Skeletal muscle satellite cell (primary cell): ENCODE results near the gene FCHSD1.

Source experiments
- H3K27me3 ChIP-seq: 2 replicates; pipeline ENCODE4 v1.7.0; 2013; ENCODE audit warnings: low read length; ENCODE audit not compliant: control insufficient read depth, insufficient read depth
- H3K36me3 ChIP-seq: 2 replicates; pipeline ENCODE4 v1.7.0; 2013; ENCODE audit warnings: mild to moderate bottlenecking, control low read depth, low read length; ENCODE audit not compliant: insufficient read depth
- H3K4me1 ChIP-seq: 2 replicates; pipeline ENCODE4 v1.7.0; 2013; ENCODE audit warnings: low read length; ENCODE audit not compliant: control insufficient read depth, insufficient read depth
- H3K4me2 ChIP-seq: 2 replicates; pipeline ENCODE4 v1.7.0; 2013; ENCODE audit warnings: mild to moderate bottlenecking, low read length
- H3K4me3 ChIP-seq: 2 replicates; pipeline ENCODE4 v1.7.0; 2013; ENCODE audit warnings: low read length
- H3K9ac ChIP-seq: 2 replicates; pipeline ENCODE4 v1.7.0; 2013; ENCODE audit warnings: mild to moderate bottlenecking, low read depth, low read length, moderate library complexity
- H3K9me3 ChIP-seq: replicated peaks from 2 replicates; pipeline ENCODE4 v1.7.0; 2013; ENCODE audit warnings: mild to moderate bottlenecking, control low read depth, low read length

Gene FCHSD1

GRCh38 chr5:141609044-141609443 is 42.2 kb downstream of the FCHSD1 start:
- H3K4me2 ChIP-seq, result no peak overlapping the region
- no peak overlapping the region for H3K4me3 ChIP-seq
- H3K4me1 ChIP-seq, result peaks cover 7% of the 10 kb centered on the region
- H3K27me3 ChIP-seq, result no peaks in the 10 kb centered on the region
- H3K9ac ChIP-seq, result no peak overlapping the region
- no peaks in the 10 kb centered on the region for H3K36me3 ChIP-seq
- no peaks in the 10 kb centered on the region for H3K9me3 ChIP-seq

DNA sequence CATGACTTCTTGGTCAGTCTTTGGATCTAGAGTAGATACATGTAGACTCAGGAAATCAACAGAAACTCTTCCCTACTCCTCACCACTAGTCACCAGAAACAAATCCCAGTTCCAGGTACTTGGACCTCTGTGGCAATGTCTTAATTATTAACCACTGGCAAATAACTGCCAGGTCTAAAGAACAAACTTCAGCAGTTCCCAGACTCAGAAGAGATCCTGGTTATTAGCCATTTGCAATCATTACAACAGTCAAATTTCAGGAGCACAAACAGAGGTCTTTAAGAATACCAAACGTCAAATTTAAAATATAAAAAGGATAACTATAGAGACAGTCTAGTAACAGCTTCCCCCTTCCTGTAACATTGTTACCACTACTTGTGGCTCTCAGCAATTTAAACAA is 42.7 kb downstream of the FCHSD1 start:
- H3K4me2 ChIP-seq, result no peak overlapping the region
- peaks cover 12% of the 10 kb centered on the region for H3K4me1 ChIP-seq
- no peak overlapping the region for H3K4me3 ChIP-seq
- no peaks in the 10 kb centered on the region for H3K36me3 ChIP-seq
- H3K27me3 ChIP-seq, result no peaks in the 10 kb centered on the region
- H3K9ac ChIP-seq, result no peak overlapping the region
- no peaks in the 10 kb centered on the region for H3K9me3 ChIP-seq

DNA sequence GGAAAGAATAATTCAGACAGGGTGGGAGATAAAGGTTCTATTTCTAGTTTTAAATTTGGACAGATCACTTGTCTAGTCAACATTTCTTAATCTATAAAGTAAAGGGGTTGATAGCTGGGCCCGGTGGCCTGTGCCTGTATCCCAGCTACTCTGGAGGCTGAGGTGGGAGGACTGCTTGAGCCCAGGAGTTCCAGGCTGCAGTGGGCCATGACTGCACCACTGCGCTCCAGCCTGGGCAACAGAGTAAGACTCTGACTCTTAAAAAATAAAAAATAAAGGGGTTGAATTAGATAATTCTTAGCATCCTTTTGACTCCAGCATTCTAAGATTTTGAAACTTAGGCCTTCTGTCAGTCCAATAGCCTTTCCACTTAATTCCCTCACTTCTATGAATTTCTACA is 43.2 kb downstream of the FCHSD1 start:
- H3K9me3 ChIP-seq, result no peaks in the 10 kb centered on the region
- H3K4me2 ChIP-seq, result no peak overlapping the region
- H3K27me3 ChIP-seq, result no peaks in the 10 kb centered on the region
- no peaks in the 10 kb centered on the region for H3K36me3 ChIP-seq
- peaks cover 13% of the 10 kb centered on the region for H3K4me1 ChIP-seq
- no peak overlapping the region for H3K4me3 ChIP-seq
- no peak overlapping the region for H3K9ac ChIP-seq

GRCh38 chr5:141605523-141606277 is 45.5 kb downstream of the FCHSD1 start:
- Histone ChIP-seq H3K4me1 (peaks cover 13% of the 10 kb centered on the region), H3K9ac (no peak overlapping the region), H3K4me2 (no peak overlapping the region), H3K9me3 (no peaks in the 10 kb centered on the region), H3K4me3 (no peak overlapping the region), H3K36me3 (no peaks in the 10 kb centered on the region), H3K27me3 (no peaks in the 10 kb centered on the region)

DNA sequence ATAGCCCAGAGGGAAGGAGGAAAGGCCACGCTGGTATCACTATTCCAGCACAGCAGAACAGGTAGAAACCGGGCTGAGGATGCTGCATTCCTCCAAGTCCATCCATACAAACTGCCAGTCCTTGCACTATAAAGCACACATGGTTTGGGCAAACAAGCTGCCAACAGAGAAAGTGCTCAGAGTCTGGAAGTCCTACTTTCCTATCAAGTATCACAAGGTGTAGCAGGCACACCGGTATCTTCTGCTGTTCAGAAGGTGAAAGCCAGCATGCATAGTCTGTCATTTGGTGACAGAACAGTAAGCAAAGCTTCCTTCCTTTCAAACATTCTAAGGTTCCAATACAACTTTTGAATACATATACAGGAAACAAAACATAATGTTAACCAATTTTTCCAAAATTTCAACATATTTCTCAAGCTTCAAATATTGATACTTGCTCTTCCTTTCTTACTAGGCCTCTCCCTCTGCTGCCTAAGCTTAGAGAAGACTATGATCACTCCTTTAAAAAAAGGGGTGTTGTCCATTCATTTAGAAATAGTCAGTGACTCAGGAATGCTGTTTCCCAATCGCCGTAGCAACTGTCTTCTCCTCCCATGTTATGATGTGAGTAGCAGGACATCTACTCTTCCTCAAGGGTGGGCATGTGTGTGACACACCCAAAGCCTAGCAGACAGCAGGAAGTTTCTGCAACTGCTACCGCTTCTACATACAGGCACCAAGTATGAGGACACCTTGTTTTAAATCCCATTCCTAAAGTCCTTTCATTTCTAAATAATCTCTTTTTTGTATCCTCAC is 47.1 kb downstream of the FCHSD1 start:
- peak overlapping the region; percentile 61 for H3K9ac ChIP-seq
- peak overlapping the region; percentile 15 for H3K4me3 ChIP-seq
- H3K4me2 ChIP-seq, result peak overlapping the region; percentile 65

DNA sequence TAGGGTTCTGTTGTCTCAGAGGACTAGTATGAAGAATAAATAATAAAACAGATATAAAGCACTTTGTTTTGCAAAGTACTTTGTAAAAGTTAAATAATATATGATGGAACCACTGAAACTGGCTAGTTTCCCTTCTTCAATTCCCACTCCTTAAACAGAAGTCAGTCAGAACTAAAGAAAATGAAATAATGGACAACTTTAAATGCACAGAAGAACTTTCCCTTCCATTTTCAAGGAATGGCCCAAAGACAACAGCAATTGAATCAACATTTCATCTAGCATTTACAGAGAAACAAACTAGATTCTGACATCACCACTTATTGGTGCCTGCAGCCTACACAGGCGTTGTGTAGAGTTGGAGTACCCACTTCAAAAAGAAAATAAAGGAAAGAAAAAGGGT is 48.6 kb downstream of the FCHSD1 start:
- Histone ChIP-seq H3K36me3 (no peaks in the 10 kb centered on the region), H3K4me3 (no peak overlapping the region), H3K27me3 (no peaks in the 10 kb centered on the region), H3K4me1 (peaks cover 26% of the 10 kb centered on the region), H3K9ac (no peak overlapping the region), H3K9me3 (no peaks in the 10 kb centered on the region), H3K4me2 (no peak overlapping the region)

More for the DNA sequence above, 47.1 kb downstream of the FCHSD1 start:
- Histone ChIP-seq H3K27me3 (no peaks in the 10 kb centered on the region), H3K4me1 (peaks cover 17% of the 10 kb centered on the region), H3K36me3 (no peaks in the 10 kb centered on the region), H3K9me3 (no peaks in the 10 kb centered on the region)

DNA sequence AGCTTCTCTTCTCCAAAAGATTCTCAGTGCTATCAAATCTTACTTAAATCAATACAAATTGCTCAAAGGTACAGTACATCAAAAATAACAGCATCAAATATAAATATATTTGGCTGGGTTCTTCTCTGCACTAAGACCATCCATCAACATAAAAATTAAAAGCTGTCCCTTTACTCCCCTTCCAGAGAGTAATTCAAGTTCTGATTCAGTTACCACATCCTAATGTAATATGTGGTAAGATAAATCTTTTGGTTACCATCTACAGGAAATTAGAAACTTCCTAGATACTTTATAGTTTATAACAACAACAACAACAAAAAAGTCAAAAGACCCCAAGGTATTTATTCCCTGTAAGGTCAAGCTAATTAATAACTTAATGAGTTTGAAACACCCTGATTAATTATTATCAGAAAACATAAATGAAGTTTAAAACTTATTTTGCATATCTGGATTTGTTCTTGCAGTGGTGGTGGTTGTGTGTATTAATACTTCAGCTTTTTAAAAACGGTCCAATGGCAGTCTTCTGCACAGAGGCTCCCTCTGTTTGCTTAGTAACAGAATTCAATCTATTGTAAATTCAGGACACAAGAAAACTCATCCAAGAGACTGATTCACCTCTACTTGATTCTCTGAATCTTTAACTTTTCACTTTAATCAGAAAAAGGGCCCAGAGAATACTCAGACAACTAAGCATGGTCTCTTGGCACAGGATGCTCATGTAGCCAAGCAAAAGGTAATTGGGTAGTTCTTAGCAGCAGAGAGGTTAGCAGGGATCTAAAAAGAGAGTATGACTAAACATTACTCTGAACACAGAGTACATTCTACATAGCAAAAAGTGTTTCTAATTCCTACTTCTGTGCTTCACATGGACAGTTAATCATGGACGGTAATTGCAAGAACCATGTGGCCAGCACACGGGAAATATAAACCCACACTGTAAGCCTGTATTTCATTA is 52.5 kb downstream of the FCHSD1 start:
- Histone ChIP-seq H3K4me1 (peaks cover 15% of the 10 kb centered on the region), H3K4me3 (no peak overlapping the region), H3K9ac (no peak overlapping the region), H3K36me3 (no peaks in the 10 kb centered on the region), H3K27me3 (no peaks in the 10 kb centered on the region), H3K4me2 (peak overlapping the region; percentile 10), H3K9me3 (no peaks in the 10 kb centered on the region)

DNA sequence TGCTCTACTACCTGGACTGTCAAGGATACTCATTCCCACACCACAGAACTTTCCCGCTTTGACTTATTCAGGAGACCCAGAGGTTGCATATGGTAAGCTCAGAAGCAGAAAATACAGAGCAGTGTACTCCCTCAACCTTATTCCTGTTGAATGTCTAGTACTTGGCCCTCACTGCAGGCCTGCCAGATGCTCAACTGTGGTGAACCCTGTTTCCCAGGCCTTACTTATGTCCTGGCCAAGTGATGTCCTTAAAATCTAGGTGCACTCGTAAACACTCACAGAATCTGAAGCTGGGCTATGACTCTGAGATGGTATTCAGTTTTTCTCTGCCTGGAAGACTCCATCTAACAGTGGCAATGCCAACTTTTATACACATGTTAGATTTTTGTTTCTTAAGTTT is 53.4 kb downstream of the FCHSD1 start:
- Histone ChIP-seq H3K27me3 (no peaks in the 10 kb centered on the region), H3K4me1 (peaks cover 14% of the 10 kb centered on the region), H3K4me3 (no peak overlapping the region), H3K9ac (no peak overlapping the region), H3K4me2 (no peak overlapping the region), H3K9me3 (no peaks in the 10 kb centered on the region), H3K36me3 (no peaks in the 10 kb centered on the region)

DNA sequence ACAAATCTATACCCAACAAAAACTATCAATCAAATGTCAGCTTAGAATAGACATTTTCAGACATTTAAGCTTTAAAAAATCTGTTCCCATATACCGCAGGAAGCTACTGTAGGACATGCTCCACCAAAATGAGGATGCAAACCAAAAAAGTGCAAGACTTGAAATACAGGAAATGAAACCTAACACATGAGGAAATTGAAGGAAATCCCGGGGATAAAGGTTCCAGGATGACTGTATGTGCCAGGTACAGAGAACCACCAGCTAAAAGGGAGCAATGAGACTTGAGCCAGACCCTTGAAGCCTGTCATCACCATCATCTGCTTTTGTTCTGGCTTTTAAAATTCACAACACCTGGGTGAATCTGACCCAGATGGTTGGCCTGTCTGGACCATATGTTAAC is 53.8 kb downstream of the FCHSD1 start:
- no peak overlapping the region for H3K9ac ChIP-seq
- no peaks in the 10 kb centered on the region for H3K36me3 ChIP-seq
- no peak overlapping the region for H3K4me3 ChIP-seq
- H3K4me1 ChIP-seq, result peaks cover 14% of the 10 kb centered on the region
- H3K9me3 ChIP-seq, result no peaks in the 10 kb centered on the region
- H3K4me2 ChIP-seq, result no peak overlapping the region
- no peaks in the 10 kb centered on the region for H3K27me3 ChIP-seq

GRCh38 chr5:141596867-141597266 is 54.4 kb downstream of the FCHSD1 start:
- Histone ChIP-seq H3K9ac (no peak overlapping the region), H3K9me3 (no peaks in the 10 kb centered on the region), H3K27me3 (no peaks in the 10 kb centered on the region), H3K4me1 (peaks cover 14% of the 10 kb centered on the region), H3K4me2 (no peak overlapping the region), H3K36me3 (no peaks in the 10 kb centered on the region), H3K4me3 (no peak overlapping the region)

GRCh38 chr5:141590127-141590526 is 61.1 kb downstream of the FCHSD1 start:
- no peak overlapping the region for H3K4me3 ChIP-seq
- H3K9ac ChIP-seq, result no peak overlapping the region
- peaks cover 13% of the 10 kb centered on the region for H3K36me3 ChIP-seq
- H3K27me3 ChIP-seq, result no peaks in the 10 kb centered on the region
- no peak overlapping the region for H3K4me2 ChIP-seq
- H3K4me1 ChIP-seq, result no peaks in the 10 kb centered on the region
- H3K9me3 ChIP-seq, result no peaks in the 10 kb centered on the region
